GM18511 (cell line): Measurements from ENCODE around the gene SLC35C1.
"Not testable (repeated sequence)": the region's sequence is repeated elsewhere in the genome, so short reads cannot be mapped to it uniquely, and the experiment has no call there.

Experiments used
- ATAC-seq: cut with Tn5 transposase; IDR thresholded peaks from one replicate; pipeline ENCODE4 v1.9.1; 2021; ENCODE audit warnings: mild to moderate bottlenecking, moderate library complexity; ENCODE audit not compliant: unreplicated experiment

Gene SLC35C1

DNA sequence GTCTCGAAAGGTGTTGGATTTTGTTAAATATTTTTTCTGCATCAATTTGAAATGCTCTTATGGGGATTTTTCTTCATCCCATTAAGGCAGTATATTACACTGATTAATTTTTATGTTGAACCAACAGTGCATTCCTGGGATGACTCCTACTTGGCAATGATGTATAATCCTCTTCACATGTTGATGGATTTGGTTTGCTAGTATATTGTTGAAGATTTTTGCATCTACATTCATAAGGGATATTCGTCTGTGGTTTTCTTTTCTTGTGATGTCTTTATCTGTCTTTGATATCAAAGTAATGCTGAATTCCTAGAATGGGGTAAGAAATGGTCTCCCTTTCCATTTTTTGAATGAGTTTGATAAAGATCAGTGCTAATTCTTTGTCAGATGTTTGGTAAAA lies 18.7 kb upstream of the SLC35C1 start:
- no peak for ATAC-seq

DNA sequence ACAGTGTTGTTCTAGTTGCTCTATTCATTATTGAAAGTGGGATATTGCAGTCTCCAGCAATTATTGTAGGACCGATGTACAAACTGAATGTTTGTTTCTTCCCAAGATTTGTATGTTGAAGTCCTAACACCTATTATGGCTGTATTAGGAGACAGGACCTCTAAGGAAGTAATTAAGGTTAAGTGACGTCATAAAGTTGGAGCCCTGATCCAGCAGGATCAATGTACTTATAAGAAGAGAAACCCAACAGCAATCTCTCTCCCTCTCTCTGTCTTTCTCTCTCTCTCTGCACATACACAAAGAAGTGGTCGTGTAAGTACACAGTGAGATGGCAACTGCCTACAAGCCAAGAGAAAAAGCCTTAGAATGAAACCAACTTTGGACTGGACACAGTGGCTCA lies 16.1 kb upstream of the SLC35C1 start:
- no peak for ATAC-seq

DNA sequence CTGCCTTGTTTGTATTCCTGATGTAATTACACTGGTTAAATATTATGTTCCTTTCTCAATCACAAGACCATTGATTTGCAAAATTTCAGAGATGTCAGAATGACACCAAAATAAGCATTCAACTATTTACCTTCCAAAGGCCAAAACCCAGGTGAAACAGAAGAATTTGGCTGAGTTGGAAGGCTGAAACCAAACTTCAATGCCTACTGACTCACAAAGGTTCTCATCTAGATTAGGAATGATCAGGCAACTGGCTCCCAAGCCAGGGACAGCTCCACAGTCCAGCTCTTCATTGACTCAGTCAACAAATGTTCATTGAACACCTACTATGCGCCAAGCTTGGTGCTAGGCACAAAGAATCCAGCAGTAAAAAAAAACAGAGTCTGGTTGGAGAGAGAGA lies 13.4 kb upstream of the SLC35C1 start:
- ATAC-seq = no peak

DNA sequence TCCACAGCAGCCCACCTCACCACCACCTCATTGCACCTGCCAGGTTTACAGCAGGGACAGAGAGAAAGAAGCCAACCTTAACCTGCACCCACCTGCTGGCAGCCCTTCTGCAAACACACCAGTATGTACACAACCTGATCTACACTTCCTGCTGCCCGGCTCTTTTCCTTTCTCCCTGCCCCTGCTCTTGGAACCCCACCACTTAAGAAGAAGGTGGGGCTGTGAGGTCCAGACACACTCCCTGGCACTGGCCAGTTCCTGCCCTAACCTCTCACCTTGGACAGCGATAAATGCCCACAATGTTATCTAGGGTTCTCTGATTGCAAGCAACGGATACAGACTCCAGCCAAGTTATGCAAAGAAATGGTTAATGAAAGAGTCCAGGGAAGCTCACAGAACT lies 10.8 kb upstream of the SLC35C1 start:
- no peak for ATAC-seq

DNA sequence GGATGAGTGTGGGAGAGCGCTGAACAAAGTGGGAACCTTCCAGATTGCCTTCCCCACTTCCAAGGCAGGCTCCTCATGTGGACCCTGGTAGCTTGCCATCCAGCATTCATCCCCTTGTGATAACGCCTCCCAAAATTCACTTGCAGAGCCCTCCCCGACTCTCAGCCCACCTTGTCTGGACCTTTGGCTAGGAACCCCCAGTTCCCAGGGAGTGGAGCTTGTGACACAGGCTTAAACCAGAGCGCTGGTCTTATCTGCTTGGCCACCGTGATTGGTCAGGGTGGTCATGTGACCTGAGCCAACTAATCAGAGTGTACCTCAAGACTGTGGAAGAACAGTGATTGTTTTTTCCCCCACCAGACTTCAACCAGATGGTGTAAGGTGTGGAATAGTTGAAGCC lies 9.6 kb upstream of the SLC35C1 start:
- ATAC-seq = no peak

DNA sequence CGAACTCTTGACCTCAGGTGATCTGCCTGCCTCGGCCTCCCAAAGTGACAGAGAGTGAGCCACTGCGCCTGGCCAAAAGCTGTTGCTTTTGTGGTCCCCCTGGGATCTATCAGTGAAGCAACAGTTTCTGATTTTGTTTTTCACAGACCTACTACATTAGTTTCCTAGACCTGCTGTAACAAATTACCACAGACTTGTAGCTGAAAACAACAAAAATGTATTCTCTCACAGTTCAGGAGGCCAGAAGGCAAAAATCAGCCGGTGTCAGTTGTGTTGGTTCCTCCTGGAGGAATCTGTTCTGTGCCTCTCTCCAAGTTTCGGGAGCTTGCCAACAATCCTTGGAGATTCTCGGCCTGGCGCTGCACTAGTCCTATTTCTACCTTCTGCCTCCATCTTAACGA lies 8.5 kb upstream of the SLC35C1 start:
- no peak for ATAC-seq

DNA sequence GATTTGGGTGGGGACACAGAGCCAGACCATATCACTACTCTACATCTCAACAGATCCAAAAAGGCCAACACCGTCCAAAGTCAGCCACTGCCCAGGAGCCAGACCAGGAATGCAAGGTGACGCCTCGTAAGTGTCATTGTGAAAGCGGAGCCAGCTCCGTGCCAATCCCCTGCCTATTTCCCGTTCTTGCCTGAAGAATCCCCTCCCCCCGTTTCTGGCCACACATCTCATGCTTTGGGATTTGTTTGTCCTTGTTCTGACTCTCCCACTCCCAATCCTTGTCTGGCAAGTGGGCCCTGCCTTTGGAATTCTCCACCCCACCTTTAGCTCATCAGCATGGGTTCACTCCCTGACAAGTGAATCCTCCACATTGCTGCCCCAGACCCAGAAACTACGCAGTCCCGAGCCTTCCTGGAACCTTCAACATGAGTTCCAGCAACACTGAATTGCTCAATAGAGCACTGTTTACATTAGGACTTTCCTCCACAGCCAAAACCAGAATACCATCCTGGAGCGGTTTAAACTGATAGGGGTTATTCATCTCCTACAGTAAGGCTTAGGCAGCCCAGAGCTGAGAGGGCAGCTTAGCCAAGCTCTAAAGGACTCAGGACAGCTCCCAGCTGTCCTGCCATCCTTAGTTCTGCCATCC lies 6.0 kb upstream of the SLC35C1 start:
- ATAC-seq = no peak

DNA sequence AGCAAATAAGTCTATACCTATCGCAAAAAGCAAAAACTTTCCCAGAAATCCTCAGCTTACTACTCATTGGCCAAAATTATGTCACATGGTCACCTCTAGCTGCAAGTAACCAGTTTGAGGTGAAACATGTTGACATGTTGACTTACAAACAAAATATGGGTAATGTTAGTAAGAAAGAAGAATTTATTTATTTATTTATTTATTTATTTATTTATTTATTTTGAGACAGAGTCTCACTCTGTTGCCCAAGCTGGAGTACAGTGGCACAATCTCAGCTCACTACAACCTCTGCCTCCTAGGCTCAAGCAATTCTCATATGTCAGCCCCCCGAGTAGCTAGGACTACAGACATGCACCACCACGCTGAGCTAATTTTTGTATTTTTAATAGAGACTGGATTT lies 5.4 kb upstream of the SLC35C1 start:
- ATAC-seq = no peak

DNA sequence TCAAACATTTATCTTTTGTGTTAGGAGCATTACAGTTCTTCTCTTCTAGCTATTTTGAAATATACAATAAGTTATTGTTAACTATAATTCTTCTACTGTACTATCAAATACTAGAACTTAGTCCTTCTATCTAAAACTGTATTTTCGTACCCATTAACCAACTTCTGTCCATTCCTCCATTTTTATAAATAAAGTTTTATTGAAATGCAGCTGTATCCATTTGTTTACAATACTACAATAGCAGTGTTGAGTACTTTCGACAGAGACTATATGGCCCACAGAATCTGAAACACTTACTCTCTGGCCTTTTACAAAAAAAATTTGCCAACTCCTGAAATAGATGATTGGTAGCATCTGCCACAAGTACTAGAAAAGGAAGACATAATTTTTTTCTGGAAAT lies 4.7 kb upstream of the SLC35C1 start:
- no peak for ATAC-seq

DNA sequence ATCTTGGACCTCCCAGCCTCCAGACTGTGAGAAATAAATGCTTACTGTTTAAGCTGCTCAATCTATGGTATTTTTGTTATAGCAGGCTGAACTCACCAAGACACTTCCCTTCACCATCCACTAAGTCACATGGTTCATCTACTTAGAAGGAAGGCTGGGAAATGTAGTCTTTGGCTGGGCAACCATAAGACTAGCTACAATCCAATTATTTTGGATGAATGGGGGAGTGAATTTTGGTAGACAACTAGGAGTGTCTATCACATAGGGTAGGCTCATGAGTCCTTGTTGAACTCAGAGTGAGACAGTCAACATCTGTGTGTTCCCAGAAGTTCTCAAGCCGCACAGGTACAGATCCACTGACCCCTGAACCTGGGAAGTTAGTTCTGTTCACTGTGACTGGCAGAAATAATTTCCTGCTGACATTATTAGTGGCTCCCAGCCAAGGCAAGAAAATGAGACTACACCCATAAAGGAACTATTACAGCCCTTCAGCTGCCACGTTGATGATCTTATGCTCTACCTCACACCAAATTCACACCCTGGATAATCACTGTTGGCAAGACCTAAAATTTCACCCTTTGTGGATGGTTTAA lies 3.1 kb upstream of the SLC35C1 start:
- ATAC-seq = no peak

DNA sequence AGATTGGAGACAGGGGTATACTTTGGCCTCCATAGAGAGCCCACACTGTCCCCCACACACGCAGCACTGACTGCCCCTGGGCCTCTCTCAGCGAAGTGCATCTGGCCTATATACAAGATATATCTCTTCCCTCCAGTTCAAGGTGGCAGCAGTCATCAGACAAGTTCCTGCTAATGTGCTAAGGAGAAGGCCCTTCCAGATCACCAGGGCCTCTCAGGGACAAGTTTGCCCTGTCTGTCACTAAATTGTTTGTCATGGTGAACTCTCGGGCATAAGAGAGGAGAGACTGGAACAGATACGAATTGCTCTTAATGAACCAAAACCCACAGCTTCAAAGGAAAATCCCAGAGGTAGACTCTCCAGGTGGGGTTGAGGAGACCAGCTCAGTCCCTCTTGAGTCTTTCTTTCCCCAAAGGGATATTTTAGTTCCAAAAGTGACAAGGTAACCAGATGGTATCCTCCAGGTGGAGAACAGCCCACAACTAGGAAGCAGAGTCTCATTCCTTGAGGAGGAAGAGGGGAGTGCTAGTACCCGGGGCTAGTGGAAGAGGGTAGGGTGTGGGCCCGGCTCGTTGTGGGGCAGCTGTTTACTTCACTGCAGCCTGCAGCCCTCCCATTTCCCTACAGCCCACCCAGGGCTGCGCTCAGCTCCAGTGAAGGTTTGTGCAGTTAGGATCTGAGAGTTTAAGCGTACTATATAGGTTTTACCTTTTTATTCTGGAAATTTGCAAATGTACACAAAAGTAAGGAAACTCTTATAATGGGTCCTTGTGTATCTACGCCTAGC lies 2.2 kb upstream of the SLC35C1 start:
- no peak for ATAC-seq

DNA sequence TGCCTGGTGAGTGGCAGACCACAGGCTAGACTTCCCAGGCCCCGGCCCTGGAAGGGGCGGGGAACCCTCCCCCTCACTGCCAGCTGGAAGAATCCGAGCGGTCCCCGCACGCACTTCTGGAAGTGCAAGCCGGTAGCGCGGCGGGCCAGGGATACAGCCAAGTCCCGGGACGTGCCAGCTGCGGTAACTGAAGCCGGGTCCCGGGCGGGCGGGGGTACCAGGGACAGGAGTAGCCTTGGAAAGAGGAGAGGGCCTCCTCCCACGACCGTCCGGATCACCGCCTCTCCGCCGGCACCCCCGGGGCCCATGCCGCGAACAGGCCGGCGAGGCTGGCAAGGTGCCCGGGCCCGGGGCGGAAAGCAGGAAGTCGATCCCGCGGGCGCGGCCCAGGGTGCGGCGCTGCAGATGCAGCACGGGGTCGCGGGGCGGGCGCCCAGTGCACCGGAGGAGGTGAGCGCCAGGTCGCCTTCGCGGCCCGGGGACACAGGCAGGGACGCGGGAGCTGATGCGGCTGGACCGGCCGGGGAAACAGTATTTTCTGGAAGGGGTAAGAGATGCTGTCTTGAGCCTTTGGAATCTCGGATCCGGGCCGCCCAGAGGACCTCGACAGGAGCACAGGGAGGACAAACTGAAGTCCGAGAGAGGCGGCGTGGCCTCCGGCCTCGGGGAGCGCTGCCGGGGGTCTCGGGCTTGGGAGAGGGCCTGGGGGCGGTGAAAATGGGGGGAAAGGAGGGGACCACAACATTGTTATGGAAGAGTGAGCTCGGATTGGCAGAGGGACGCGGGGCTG lies 783 bp upstream of the SLC35C1 start:
- peak; percentile 37 for ATAC-seq

DNA sequence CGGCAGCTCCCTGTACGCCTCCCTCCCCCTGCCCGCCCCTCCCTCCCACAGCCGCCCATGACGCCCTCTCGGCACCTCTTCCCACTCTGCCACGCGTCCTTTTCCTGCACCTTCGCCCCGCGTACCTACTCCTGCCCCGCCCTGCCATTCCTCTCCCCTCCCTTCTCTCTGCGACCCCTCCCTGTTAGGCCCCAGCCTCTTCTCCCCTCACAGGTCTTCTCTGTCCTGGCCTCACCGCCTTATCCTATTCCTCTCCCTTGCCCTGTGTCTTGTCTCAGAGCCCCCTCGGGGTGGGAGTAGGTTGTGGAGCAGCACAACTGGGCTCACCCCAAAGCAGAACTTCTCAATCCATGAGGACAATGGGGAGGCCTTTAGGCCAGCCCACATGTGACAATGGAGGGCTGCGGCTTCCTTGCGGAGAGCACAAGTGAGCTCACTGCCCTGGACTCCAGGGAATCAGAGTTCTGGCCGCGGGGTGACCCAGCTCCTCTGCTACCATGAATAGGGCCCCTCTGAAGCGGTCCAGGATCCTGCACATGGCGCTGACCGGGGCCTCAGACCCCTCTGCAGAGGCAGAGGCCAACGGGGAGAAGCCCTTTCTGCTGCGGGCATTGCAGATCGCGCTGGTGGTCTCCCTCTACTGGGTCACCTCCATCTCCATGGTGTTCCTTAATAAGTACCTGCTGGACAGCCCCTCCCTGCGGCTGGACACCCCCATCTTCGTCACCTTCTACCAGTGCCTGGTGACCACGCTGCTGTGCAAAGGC lies 539 bp downstream of the SLC35C1 start:
- peak; percentile 43 for ATAC-seq

DNA sequence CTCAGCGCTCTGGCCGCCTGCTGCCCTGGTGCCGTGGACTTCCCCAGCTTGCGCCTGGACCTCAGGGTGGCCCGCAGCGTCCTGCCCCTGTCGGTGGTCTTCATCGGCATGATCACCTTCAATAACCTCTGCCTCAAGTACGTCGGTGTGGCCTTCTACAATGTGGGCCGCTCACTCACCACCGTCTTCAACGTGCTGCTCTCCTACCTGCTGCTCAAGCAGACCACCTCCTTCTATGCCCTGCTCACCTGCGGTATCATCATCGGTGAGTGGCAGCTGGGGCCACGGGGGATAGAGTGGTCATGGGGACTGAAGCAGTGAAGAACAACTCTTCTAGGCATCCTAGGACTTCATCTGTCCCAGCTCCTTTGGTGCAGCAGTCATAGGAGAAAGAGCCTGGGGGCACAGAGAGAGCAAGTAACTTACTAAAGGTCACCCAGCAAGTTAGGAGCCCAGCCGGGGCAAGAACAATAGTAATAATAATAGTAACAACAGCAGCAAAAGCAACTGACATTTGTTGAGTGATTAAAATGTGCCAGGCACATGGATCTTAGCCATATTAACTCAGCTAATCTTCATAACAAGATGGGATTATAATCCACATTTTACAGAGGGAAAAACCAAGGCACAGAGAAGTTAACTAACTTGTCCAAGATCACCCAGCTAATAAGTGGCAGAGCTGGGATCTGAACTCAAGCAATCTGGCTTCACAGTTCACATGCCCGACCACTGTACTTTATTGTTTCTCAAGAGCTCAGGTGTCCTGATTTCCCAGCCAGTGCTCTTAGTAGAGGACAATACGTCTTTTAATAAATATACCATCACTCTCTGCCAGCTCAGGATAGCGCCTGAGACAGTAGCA lies 1.4 kb downstream of the SLC35C1 start:
- no peak for ATAC-seq

DNA sequence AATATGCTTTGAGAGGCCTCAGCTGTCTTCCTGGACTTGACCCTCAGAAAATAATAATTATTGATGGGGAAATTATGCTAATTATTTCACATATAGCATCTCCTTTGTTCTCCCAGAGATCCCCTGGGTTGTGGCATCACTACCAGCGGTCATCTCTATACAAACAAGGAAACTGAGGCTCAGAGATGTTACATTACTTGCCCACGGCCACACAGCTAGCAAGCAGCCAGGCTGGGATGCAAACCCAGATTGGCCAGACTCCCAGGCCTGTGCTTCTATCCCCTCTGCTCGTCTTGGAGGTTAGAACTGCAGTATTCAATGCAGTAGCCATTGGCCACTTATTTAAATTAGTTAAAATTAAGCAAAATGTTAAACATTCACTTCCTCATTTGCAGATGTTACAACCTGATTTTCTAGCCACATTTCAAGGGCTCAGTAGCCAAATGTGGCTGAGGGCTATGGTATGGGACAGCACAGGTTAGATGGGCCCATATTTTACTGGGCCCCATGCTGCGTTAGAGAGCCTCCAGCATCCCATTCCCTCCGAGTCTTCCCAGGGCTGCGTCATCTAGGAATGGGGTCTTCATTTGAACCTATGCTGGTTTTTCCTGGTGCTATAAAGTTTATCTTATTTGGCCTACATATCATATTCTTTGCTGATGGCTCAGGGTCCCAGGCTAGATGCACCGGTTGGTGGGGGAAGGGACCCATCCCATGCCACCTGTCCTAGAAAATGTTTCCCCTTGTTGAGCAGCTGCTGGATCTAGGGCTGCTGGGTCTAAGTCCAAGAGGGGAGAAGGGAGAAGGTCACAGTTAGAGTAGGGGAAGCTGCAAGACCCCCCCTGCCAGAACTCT lies 2.2 kb downstream of the SLC35C1 start:
- ATAC-seq = no peak

DNA sequence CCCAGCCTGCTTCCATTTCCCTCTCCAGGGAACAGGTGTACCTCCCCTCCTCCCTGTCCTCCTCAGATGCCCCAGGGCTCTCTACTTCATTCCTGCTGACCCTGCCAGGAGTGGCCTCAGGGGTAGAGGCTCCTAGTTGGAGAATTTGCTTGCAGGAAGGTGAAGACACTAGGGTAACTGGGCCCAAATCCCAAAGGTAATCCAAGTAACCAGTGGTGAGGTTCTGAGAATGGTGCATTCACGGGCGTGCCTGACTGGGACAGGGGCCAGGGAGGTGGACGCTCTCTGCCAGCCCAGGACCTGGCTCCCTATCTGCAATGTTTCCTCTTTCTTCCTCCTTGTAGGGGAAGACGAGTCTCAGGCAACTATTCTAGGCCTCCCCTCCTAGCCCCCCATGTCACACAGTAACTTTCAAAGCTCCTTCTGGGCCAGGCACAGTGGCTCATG lies 2.9 kb downstream of the SLC35C1 start:
- no peak for ATAC-seq

DNA sequence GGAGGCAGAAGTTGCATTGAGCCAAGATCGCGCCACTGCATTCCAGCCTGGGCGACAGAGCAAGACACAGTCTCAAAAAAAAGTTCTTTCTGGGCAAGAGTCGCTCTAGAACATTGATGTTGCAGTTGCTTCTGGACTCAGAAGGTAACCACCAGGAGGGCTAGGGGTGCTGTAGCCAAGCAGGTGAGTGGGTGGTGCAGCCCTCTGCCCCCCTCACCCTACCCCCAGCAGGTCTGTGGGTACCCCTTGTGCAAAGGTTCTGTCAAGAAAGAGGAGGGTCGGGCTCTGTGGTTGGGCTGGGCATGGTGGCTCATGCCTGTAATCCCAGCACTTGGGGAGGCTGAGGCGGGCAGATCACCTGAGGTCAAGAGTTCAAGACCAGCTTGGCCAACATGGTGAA lies 3.5 kb downstream of the SLC35C1 start:
- not testable (repeated sequence) for ATAC-seq

DNA sequence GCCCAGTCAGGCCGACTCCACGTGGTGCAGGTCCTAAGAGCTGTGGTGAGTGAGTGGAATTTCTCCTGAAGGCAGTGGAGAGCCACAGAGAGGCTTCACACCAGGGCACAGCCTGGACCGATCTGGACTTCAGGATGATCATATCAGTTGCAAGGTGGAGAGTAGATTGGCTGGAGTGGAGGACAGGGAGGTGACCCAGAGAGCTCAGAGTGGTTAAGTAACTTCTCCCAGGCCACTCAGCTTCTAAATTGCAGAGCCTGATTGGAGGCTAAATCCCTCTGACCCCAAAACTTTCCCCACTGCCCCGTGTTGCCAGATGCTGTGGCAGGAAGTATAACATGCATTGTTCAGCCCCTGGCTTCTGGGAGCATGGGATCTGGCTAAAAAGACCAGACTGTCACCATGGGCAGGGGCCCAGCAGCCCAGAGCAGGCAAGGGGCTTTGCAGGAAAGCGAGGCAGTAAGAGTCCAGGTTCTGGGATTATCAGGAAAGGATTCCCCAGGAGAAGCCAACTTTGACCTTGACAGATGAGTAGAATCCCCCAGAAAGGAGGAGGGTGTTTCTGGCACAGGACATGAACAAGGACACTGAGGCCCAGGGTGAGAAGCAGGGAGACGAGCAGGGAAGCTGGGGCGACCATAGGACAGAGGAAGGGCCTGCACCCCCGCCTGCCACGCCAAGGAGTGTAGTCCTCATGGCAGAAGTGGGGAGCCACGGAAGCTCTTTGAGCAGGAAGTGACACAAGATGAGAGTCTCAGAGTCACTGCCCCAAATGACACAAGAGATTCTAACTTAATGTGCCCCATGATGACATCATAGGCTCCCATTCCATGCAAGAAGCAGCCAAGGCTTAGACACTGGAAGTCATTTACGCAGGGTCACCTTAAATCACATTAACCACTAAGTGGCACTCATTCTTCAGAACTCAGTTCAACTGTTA lies 4.8 kb downstream of the SLC35C1 start:
- ATAC-seq = no peak
